HG02759 (cell line): Measurements from ENCODE around the gene MLXIP.
A peak's percentile ranks its signal among the peaks of the same experiment; 100 is the strongest.
"Not testable (repeated sequence)": the region's sequence is repeated elsewhere in the genome, so short reads cannot be mapped to it uniquely, and the experiment has no call there.

ENCODE experiments used
- ATAC-seq: cut with Tn5 transposase; IDR thresholded peaks from one replicate; pipeline ENCODE4 v1.9.1; 2021; ENCODE audit warnings: mild to moderate bottlenecking, moderate library complexity; ENCODE audit not compliant: unreplicated experiment

Gene MLXIP

GRCh38 chr12:122051231-122051876 is 27.2 kb upstream of the MLXIP start:
- ATAC-seq = no peak

- ATAC-seq = no peak
These were observed 26.3 kb upstream of the MLXIP start for GRCh38 chr12:122052285-122052684.

- ATAC-seq = no peak
These were observed 23.6 kb upstream of the MLXIP start for GRCh38 chr12:122054842-122055520.

- ATAC-seq = not testable (repeated sequence)
These were observed 22.1 kb upstream of the MLXIP start for GRCh38 chr12:122056406-122056805.

GRCh38 chr12:122057007-122057735 is 21.4 kb upstream of the MLXIP start:
- ATAC-seq = no peak

GRCh38 chr12:122057769-122058168 is 20.8 kb upstream of the MLXIP start:
- ATAC-seq = no peak

GRCh38 chr12:122058549-122059149 is 19.9 kb upstream of the MLXIP start:
- no peak for ATAC-seq

- no peak for ATAC-seq
These were observed 19.2 kb upstream of the MLXIP start for GRCh38 chr12:122059203-122059960.

- ATAC-seq = no peak
These were observed 18.5 kb upstream of the MLXIP start for GRCh38 chr12:122060081-122060501.

GRCh38 chr12:122061253-122061652 is 17.3 kb upstream of the MLXIP start:
- ATAC-seq = no peak

- no peak for ATAC-seq
These were observed 15.5 kb upstream of the MLXIP start for GRCh38 chr12:122062832-122063693.

GRCh38 chr12:122063694-122064024 is 14.9 kb upstream of the MLXIP start:
- no peak for ATAC-seq

- peak; percentile 41 for ATAC-seq
These were observed 14.4 kb upstream of the MLXIP start for GRCh38 chr12:122064025-122064777.

GRCh38 chr12:122064780-122065588 is 13.6 kb upstream of the MLXIP start:
- no peak for ATAC-seq

GRCh38 chr12:122067548-122067947 is 11.0 kb upstream of the MLXIP start:
- ATAC-seq = peak; percentile 17

GRCh38 chr12:122067966-122068365 is 10.6 kb upstream of the MLXIP start:
- peak; percentile 93 for ATAC-seq

GRCh38 chr12:122072031-122072970 is 6.3 kb upstream of the MLXIP start:
- ATAC-seq = no peak
